HG03045 (cell line): ENCODE measurements around the gene TRIM44.

Experiments
- ATAC-seq: cut with Tn5 transposase; IDR thresholded peaks from one replicate; pipeline ENCODE4 v1.9.1; 2021; ENCODE audit warnings: mild to moderate bottlenecking, moderate library complexity; ENCODE audit not compliant: unreplicated experiment

Gene TRIM44, protein sequence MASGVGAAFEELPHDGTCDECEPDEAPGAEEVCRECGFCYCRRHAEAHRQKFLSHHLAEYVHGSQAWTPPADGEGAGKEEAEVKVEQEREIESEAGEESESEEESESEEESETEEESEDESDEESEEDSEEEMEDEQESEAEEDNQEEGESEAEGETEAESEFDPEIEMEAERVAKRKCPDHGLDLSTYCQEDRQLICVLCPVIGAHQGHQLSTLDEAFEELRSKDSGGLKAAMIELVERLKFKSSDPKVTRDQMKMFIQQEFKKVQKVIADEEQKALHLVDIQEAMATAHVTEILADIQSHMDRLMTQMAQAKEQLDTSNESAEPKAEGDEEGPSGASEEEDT

DNA sequence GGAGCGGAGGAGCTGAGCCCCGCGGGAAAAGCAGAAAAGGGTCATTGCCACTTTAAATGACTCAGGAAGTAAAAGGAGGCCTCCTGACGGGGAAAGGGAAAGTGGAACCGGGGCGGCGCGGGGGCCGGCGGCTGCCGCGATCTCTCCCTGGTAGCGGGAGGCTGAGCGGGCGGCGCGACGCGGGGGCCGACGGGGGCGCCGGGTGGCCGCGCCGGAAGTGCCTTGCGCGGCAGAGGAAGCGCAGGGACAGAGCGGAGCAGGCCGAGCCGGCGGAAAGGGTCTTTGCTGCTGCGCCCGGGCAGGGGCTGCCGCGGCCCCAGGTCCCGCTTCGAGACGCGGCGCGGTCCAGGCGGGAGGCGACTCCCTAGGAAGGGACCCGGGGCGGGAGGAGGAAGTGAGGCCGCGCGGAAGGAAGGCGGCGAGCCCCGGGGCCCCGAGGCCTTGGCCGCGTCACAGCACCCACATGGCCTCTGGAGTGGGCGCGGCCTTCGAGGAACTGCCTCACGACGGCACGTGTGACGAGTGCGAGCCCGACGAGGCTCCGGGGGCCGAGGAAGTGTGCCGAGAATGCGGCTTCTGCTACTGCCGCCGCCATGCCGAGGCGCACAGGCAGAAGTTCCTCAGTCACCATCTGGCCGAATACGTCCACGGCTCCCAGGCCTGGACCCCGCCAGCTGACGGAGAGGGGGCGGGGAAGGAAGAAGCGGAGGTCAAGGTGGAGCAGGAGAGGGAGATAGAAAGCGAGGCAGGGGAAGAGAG, at the start of gene TRIM44:
TRIM44 (plus strand) TSS at position 127 of the 759 bp plus-strand sequence; CDS start at position 464, 337 bp downstream.
- ATAC-seq, result peak; percentile 96

DNA sequence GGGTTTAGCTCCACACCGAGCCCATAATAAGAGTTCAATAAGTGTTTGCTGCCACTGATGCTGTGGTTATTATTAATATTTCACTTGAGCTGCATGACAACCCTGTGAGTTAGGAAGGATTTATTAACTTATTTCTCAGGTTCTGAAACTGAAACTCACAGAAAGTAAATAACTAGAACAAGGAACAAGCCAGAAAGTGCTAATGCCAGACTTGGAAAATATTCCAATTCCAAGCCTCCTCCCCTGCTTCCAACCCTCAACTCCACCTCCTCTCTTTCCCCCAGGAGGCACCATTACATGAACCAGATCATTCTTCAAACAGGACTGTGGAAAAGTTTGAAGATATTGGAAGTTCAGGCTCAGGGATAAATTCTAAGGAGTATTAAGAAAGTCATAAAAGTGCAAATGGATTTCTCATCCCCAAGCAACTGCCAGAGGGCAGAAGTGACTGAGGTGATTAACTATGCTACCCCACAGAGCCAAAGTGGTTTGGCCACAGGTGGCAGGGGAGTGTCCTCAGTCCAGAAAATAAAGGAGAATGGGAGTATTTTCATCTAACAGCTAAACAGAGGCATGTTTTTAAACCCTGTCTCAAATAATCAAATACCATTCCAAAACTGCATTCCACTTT, 47.5 kb upstream of the TRIM44 start:
- no peak for ATAC-seq

DNA sequence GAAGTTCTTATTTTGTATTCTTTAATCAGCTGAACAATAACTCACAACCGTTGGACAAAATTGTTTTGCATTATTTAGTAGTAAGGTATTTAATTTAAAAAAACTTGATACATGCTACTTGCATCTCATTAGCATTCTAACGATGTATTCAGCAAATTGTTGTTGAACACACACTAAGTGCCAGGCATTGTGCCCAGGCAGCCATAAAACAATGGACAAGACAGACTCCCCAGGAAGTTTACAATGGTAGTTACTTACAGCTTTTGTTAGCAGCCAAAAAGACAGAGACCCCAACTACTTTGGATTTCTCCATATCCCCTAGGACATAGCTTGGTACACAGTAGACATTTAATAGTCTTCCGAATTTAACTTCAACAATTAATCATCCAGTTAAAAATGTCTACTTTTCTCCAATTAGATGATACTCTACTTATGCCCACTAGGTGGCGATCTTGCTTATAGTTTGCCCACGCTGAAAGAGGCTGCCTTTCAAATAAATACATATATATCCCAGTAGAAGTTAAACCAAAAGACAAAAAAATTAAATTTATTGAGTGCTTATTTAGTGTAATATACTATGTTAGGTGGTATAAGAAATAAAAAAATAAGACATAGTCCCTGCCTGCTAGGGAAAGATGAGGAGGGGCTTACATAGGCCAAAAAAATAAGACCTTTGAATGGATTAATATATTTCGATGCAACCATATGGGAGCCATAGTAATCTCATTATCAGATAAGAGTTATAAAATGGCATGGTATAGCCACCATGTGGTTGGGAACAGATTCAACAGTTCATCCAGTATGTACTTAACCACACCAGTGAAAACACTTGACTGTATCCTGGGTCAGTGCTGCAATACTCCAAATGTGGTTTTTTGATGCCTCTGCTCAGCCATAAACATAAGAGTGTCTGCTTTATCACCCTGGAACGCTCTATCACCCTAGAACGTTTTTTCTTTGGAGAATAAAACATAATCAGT, 46.4 kb upstream of the TRIM44 start:
- ATAC-seq, result no peak

DNA sequence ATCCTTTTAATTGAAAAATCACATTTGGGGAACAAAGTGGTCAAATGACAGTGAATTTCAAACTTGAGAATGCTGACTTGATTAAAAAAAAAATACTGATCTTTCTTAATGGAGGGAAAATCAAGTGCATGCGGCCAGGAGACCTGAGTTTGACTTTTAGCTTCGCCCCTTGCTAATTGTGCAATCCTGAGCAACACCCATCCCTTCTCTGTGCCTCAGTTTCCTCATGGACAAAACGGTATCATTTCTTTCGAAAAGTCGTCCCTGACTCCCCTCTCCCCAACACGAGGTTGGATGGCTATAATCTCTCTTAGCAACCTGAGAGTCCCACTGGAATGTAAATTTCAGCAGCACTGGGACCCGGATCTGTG, 45.3 kb upstream of the TRIM44 start:
- no peak for ATAC-seq

DNA sequence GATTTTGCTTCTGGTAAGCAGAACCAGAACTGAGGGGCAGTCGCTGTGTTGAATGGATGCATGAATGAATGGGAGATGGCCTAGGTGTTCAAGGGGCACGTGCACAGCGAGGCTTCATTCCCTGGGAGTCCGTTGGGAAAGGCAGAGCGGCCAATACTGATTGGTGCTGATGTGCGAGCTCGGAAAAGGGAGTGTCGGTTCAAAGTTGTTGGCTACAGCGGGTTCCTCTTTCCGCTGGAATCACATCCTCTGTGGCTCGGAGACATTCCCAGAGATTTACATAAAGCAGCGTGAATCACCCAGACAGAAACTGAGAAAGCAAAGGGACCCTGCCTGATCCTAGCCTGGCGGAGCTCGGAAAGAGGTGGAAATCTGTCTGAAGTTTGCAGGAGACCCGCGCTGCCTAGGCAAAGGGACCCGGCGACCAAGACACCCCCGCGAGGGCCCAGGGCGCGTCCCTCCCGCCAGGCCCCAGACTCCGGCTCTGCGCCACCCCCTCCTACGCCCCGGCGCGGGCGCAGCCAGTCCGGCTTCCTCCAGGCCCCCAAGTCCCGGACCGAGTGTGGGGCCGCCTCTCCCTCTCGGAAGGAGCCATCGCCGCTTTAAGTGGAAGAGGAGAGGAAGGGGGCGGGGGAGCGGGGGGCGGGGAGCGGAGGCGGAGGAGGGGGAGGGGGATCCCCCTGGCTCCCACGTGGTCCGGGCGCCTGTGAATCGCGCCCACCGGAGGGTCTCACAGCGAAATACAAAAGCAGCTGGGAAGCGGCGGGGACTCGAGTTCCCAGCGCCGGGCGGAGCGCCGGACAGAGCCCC, 44.7 kb upstream of the TRIM44 start, which contains the start of gene FJX1:
FJX1 (plus strand) TSS at position 774 of the 810 bp plus-strand sequence. CDS start 177 bp downstream, outside the sequence.
- peak; percentile 26 for ATAC-seq

DNA sequence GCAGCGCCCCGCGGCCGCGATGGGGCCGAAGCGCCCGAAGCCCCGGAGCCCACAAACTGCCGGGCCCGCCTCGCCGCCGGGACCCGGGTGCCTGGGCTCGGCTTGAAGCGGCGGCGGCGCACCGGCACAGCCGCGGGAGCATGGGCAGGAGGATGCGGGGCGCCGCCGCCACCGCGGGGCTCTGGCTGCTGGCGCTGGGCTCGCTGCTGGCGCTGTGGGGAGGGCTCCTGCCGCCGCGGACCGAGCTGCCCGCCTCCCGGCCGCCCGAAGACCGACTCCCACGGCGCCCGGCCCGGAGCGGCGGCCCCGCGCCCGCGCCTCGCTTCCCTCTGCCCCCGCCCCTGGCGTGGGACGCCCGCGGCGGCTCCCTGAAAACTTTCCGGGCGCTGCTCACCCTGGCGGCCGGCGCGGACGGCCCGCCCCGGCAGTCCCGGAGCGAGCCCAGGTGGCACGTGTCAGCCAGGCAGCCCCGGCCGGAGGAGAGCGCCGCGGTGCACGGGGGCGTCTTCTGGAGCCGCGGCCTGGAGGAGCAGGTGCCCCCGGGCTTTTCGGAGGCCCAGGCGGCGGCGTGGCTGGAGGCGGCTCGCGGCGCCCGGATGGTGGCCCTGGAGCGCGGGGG, 44.0 kb upstream of the TRIM44 start:
- peak; percentile 39 for ATAC-seq

DNA sequence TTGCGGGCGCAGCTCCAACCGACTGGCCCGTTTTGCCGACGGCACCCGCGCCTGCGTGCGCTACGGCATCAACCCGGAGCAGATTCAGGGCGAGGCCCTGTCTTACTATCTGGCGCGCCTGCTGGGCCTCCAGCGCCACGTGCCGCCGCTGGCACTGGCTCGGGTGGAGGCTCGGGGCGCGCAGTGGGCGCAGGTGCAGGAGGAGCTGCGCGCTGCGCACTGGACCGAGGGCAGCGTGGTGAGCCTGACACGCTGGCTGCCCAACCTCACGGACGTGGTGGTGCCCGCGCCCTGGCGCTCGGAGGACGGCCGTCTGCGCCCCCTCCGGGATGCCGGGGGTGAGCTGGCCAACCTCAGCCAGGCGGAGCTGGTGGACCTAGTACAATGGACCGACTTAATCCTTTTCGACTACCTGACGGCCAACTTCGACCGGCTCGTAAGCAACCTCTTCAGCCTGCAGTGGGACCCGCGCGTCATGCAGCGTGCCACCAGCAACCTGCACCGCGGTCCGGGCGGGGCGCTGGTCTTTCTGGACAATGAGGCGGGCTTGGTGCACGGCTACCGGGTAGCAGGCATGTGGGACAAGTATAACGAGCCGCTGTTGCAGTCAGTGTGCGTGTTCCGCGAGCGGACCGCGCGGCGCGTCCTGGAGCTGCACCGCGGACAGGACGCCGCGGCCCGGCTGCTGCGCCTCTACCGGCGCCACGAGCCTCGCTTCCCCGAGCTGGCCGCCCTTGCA, 43.3 kb upstream of the TRIM44 start:
- peak; percentile 35 for ATAC-seq

DNA sequence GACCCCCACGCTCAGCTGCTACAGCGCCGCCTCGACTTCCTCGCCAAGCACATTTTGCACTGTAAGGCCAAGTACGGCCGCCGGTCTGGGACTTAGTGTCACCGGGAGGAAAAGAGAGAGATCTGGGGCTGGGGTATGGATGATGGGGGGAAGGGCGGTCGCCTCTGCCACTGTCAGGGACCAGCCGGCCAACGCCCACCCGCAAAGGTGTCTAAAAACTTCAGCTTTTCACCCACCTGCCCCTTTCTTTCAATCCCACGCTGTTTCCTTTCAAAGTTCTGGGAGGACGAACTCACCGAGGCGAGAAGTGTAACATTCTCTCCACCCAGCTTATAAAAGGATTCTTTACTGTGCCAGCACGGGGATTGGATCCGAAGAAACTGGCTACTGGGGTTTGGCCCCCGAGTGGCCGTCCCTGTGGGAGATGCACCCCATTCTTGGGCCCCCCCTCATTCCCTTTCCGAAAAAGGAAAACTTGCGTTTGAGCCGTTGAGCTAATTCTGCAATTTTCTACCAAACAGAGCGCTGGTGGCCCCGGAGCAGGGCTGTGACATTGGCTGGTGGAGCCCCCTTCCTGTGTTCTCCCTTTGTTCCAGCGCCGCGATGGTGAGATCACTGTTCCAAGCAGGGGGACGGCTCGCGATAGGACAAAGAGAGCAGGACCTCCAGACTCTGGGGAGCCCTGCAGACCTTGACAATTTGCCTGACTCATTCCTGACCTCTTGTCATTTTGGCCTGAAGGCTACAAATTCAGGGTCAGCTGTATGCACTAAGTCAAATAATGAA, 42.5 kb upstream of the TRIM44 start:
- no peak for ATAC-seq

DNA sequence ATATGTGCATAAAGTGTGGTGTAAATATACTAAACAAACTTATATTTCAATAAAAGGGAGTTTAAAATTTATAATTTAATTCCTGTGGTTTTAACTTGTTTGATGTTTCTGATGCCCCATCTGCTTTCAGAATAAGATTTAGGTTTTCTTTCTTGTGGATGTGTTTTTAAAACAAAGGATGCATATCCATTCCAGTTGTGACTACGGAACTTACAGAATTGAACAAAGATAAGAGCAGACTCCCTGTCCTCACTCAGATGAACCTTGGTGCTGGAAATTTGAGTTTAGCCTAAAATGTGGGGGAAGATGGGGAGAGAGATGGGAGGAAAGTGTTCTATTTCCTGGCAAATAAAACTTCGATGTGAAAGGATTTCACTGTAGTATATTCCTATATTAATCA, 41.8 kb upstream of the TRIM44 start:
- ATAC-seq, result no peak

DNA sequence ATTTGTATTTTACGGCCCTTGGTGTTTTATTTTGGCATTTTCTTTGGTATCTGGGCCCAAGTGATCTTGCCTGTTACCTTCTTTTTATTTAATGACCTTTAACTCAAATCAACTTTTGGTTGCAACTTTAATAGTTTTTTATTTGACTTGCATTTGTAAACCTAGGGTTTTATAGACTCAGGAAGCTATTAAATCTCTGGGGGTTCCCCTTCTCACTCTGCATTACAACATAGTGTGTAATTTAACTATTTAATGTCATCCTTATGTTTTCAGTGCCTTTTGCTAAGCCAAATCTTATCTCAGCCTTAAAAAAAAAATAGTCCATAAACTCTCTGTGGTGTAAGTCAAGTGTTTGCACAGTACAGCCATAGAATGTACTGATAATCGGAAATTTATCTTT, 41.0 kb upstream of the TRIM44 start:
- no peak for ATAC-seq

DNA sequence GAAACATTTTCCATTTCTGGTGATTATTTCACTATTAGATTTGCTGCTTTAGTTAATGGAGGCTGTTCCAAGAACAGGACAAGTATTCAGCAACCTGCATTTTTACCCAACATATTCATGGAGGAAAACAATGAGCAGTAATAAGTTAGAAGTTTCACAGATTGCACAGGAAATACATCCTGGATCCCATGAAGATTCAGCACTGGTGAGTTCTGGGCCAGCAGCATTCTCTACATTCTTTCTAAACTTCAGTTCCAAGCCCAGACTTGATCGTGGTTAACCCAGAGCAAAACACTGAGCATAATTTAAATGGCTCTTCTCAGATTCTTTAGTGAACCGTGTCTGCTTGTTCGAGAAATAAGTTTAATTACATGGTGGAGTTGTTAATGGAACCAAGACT, 40.5 kb upstream of the TRIM44 start:
- ATAC-seq, result no peak

DNA sequence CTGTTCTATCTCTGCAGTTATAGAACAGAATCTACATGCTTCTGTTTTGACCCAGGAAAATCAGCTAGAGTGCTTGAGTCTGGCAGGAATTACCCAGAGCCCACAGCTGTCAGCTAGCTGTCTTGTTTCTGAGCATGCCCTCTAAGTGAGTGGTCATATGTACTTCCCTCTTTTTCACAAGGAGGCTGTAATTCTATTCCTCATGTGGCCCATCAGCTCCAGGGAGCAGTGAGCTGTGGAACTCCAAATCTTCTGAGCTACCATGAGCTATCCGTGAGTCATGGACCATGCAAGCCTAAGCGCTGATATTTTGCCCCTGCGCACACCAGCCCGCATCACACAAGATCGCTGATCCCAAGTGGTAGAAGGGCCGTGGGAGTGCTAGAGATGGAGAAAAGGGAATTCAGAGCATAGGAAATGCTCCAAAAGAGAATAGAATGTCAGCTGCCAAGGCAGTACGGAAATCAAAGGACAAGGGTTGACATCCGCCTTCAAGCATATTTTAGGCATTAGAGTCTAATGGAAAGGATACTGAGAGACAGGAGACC, 38.9 kb upstream of the TRIM44 start:
- no peak for ATAC-seq

DNA sequence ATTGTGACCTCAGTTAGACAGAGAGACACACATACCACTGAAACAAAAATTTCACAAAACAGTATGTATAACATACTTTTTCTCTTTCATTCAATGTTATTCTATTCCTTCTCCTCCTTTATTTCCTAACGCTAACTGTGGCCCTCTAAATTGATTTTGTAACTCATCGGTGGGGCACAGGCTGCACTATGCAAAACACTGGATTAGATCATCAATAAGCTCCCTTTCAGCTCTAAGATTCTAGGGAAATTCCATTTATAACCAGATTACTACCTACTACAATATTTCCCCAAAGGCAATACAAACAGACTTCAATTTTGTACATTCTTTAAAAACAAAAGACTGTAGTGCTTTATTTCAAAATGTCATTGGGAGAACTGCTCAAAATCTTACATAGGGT, 38.3 kb upstream of the TRIM44 start:
- no peak for ATAC-seq

DNA sequence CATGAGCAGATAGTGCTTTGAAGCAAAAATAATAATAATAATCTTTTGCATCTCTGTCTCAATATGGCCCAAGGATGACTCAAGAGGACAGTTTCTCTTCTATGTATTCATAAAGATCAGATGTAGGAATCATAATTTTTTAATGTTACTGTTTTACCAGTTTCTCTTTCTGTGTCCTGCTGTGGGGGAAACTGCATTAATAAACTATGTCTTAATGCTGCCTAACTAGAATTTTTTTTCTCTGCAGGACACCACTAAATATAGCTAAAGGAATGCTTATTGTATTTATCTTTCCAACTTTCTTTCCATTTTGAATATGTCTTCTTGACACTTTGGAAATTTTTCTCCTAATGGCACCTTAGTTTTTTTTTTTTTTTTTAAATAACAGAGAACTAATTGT, 37.8 kb upstream of the TRIM44 start:
- no peak for ATAC-seq

DNA sequence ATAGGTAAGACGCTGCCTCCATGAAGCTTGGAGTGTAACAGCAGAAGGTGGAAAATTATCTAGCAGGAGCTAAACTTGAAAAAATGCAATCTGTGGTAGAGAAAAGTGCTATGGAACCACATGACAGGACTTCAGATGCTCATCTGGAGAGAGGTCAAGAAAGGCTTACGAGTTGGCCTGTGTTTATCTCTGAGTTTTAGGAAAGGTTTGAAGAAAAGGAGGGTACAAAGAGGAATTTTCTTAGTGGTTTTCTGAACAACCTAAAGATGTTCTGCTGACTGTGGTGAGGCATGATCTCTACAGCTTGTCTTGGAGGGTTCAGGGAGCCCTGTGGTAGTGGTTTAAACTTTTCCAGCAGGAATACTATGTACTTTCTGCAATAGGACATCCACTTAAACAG, 36.1 kb upstream of the TRIM44 start:
- no peak for ATAC-seq

DNA sequence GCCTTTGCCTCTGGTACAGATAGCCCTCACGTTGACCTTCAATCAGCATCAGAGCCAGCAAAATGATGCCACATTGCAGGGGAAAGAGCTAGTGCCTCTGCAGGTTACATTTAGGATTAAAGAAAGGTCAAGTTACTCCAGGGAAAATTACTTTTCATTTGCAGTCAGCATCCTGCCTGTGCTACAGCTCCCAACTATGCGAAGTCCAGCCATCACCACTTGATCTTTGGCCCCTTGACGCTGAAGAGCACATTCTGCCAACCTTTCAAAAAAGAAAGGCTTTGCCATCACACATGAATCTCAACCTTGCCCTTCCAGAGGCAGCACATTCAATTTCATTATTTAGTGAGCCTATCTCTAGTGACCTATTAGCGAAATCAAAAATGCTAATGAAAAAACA, 33.1 kb upstream of the TRIM44 start:
- no peak for ATAC-seq

DNA sequence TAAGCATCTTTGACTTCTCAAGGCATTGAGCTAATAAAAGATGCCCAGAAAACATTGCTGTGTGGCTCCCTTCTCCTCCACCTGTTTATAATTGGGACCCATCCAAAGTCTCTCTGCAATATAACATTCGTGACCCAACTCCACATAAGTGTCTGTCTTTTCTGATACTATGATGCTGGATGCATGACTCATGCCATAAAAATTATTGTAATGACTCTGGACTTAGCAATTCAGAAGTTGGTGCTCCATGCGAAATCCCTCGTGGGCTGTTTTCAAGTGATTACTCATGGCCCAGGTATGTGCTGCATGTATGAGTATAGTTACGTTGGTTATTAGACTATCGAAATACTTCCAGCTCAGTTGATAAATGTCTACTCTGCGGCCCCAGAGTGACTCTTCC, 32.7 kb upstream of the TRIM44 start:
- no peak for ATAC-seq

DNA sequence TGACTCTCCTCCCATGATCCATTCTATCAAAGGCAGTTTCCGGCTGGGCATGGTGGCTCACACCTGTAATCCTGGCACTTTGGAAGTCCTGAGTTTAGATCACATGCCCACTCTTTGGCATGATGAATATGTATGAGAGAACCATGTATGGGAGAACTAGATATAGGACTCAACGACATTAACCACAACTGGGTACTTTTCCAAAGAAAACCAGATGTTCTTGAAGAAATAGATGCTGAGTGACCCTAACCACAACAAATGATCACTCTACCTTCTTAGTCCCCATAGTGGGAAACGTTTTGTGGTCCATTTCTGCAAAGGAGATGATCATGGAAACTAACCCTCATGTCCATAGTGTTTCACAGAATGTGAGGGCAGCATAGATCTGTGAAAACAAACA, 30.7 kb upstream of the TRIM44 start:
- ATAC-seq, result no peak
